Stimulated activated CD4-positive, alpha-beta T cell treated with anti-CD3 and anti-CD28 coated beads, TNF-alpha, amount 100 ng/mL, for 4 hours (primary cell): ENCODE measurements around the gene MED16.
"Not testable (repeated sequence)": the region's sequence is repeated elsewhere in the genome, so short reads cannot be mapped to it uniquely, and the experiment has no call there.

Source experiments
- DNase-seq, 3 experiments: peaks; one replicate each; pipeline ENCODE4 v3.0.0-alpha.2; 2020; ENCODE audit warnings: low read depth in 3 of 3

MED16 gene

DNA sequence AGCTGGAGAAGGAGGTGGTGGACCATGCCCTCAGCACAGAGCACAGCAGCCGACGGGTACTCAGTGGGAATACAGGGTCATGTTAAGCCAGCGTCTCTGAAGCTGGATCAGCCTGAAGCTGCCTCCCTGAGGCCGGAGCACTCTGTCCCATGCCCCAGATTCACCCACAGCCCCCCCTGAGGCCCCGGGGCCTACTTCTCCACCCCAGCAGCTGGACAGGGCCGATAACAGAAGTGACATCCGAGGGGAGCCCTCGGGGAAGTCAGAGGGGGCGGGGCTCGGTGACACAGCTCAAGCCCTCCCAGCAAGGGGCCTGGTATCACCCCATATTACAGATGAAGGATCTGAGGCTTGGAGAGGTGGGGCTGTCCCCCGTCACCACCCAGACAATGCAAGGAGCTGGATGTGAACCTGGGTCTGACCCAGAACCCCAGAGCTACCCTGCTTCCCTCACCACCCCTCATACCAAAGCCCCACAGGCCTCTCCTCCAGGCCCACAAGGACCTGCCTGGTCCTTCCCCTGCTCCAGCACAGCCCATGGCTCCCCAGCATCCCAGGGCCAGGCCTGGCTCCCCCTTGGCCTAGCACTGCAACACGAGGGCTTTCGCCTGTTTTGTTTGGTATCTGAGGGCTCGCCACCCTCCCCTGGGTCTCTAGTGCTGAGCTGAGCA is 14.3 kb upstream of the MED16 start:
- DNase-seq, result no peak

DNA sequence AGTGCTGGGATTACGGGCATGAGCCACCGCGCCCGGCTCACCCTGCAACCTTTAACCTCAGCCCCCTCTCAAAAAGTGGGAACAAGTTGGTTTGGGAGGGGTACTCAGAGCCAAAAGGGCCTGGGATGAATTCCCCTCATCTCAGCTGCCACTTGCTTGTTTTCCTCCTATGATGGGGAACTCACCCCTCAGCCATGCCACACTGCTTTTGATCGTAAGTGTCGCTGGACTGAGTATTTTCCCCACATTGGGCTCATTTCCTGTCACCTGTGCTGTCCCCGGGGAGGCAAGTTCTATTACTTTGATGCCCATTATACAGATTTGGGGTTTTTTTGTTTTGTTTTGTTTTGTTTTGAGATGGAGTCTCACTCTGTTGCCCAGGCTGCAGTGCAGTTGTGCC is 13.5 kb upstream of the MED16 start:
- DNase-seq, result no peak

DNA sequence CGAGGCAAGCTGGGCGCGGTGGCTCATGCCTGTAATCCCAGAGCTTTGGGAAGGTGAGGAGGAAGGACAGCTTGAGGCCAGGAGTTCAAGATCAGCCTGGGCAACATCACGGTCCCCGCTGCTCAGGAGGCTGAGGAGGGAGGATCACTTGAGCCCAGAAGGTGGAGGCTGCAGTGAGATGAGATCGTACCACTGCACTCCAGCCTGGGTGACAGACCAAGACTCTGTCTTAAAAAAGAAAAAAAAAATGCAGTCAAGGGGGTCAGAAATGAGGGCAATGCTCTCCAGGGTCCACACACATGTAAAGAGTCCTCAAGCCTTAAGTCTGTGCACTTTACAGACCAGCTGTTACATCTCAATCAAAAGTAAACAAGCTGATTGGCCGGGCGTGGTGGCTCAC is 11.6 kb upstream of the MED16 start:
- DNase-seq, result no peak

DNA sequence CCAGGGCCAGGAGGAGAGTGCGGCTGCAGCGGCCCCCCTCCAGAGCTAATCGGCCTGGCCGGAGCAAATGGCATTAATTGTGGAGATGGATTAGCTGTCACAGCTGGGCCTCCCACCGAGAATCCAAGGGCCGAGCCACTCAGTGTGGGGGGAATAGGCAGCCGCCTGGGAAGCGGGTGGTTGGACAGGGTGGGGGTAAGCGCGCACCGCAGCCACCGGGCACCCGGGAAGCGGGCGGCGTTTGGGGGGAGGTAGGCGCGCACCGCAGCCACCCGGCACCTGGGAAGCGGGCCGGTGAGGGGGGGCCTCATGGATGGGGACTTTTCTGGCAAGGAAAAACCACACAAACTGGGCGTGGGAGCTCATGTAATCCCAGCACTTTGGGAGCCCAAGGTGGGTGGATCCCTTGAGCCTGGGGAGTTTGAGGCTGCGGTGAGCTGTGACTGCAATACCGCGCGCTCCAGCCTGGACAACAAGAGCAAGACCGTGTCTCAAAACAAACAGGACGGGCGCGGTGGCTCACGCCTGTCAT is 10.3 kb upstream of the MED16 start:
- DNase-seq, result no peak

DNA sequence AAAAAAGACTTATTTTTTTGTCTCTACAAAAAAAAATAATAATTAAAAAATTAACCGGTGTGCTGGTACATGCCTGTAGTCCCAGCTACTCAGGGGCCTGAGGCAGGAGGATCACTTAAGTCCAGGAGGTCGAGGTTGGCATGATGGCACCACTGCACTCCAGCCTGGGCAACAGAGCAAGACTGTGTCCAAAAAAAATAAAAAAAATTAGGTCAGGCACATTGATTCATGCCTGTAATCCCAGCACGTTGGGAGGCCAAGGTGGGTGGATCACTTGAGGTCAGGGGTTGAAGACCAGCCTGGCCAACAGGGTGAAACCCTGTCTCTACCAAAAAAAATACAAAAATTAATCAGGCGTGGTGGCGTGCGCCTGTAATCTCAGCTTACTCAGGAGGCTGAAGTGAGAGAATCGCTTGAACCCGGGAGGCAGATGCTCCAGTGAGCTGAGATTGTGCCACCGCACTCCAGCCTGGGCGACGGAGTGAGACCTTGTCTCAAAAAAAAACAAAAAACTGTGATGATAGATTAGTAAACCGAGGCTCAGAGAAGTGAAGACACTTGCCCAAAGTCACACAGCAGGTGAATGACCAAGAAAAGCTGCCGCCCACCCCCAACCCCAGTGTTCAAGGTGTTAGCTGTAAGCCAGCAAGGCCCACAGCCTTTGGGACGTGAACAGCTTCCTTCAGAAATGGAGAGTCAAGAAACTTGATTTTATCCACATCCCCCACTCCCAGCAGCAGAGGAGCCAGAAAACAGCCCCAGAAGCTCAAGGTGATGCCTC is 9.6 kb upstream of the MED16 start:
- DNase-seq, result no peak

DNA sequence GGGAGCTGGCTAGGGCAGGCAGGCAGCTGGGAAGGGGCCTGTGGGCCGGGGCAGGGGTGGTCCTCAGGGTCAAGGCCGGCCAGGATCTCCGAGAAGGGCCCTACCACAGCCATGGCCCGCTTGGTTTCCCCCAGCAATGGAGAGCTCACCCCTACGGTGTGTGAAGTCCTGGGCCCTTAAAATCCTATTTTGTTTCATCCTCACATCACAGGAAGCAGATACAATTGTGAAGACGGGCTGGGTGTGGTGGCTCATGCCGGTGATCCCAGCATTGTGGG is 9.0 kb upstream of the MED16 start:
- no peak for DNase-seq

DNA sequence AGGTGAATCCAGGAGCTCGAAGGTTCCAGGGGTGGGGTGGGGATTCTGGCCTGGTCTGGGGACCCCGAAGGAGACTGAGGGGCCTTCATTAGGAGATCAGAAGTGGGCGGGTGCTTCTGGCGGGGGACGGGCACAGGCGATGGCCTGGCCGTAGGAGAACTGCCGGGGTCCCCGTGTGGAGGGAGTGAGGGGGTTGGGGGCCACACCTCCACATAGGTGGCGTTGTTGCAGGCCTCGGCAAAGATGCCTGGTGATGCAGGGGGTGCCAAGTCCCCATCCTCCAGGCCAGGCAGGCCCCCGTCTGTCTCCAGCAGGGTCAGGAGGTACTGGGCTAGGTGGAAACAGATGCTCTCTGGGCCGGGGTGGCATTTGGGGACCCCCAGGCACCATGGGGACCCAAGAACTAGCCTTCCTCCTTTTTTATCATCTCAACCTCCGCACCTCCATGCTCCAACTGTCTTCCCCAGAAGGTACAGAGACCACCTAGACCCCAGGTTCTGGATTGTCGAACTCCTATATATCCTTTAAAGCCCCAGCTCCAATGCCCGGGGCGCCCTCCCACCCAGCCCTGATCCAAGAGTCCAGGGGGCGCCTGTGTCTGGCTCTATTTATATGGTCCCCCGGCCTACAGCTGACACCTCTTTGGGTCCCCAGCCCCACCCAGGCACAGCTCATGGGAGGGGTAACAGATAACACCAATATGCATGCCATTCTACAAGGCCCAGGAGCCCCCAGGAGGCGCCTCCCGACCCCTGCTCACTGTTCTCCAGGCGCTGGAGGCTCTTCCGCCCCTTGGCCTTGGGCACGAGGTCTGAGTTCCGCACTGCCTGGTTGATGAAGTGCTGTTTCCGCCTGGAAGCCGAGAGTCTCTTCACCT is 8.5 kb upstream of the MED16 start:
- DNase-seq, result no peak

DNA sequence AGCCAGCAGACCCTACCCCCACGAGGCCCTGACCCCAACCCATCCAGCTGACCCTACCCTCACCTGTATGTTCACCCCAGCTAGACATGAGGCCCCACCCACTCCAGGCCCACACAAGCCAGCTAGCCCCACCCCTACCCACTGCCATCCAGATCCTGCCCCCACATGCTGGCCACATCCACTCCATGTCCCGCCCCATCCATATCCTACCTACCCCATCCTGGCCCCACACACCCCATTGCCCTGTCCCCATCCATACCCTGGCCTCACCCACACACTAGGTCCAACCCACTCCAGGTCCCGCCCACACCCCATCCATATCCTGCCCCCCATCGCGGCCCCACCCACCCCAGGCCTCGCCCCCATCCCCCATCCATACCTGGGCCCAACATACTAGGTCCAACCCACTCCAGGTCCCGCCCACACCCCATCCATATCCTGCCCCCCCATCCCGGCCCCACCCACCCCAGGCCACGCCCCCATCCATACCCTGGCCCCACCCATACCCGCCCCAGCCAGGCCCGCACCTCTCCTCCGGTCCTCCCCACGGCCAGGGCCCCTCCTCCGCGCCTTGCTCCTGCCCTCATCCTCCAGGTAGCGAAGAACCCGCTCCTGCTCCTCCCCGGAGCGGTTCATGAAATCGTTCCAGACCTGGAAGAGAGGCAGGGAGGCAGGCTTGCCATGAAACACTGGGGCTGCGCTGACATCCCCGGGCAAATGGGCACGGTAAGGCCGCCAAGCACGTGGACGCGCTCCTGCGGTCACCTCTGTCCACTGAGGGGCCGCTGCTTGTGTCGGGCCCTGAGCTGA is 7.5 kb upstream of the MED16 start:
- no peak for DNase-seq

DNA sequence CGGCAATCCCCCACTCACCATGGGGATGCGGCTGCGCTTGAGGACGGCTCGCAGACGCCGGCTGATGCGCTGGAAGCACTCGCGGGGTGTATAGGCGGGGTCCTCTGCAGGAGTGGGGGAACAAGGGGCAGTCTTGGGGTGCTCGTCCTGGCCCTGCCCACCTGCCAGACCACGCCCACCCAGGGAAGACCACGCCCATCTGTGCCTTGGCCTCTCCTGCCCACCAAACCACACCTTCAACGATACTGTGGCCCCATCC is 7.0 kb upstream of the MED16 start:
- DNase-seq, result no peak

DNA sequence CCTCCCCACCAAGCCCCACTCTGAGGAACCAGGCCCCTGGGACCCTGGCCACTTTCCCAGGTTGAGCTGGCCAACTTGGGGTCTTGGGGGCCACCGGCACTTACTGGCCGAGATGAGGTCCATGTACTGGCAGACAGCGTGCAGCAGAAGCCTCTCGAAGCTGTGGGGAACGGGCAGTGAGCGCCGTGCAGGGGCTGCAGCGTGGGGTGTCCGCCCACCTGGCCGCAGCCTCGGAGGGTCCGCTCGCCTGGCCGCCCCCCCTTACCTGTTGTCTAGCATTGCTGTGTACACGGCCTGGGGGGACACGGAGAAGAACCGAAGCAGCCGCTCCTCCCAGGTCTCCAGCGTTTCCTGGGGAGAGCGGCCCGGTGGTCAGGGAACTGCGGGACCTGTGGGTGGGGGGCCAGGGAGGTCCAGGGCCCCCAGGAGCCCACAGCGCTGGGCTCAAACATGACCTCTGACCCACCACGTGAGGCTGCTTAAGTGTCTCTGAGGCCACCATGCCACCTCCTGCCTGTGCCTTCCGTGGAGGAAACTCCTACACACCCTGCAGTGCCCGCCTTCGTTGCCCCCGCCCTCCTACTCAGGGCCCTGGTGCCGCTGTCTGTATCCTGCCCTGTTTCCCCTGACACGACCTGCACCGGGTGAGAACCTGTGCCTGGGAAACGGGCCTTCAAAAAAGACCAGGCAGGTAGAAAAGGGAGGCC is 6.5 kb upstream of the MED16 start:
- DNase-seq, result no peak

DNA sequence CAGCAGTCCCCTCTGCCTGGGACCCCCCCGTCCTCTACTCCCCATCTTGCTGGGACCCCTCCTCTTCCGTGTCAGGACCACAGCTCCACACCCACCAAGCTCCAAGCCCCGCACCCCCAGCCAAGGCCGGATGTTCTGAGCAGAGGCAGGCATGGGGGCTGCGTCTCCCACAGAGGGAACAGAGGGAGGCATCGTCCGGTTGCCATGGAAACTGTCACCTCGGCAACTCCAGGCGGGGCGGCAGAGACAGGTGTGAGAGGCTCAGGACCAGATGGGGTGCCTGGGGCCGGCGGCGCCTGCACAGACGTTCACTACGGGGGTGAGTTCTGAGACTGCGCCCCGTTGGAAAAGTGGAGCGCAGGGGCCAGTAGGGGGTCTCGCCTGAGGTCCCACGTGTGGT is 5.7 kb upstream of the MED16 start:
- no peak for DNase-seq

DNA sequence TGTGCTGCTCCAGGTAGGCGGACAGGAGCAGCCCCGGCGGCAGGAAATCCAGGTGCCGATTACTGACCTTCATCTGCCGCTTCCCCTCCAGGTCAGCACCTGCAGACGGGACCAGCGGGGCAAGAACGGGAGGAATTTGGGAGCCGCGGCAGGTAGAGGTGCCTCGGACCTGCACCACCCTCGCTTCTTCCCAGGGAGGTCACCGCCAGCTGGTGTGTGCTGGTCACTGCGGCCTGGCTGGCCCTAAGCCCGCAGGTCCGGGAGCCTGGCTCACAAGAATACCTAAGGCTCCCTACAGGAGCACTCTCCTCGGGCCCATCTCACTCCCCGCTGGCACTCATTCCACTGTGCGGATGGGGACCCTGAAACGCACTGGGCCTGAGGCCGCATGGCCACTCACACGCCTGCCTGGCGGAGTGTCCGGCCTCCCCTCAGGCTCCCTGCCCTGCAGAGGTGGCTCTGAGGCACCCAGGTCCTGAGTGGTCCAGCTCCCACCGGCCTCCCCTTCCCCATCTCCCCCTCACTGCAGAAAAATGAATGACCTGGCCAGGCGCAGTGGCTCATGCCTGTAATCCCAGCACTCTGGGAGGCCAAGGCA is 4.6 kb upstream of the MED16 start:
- no peak for DNase-seq

DNA sequence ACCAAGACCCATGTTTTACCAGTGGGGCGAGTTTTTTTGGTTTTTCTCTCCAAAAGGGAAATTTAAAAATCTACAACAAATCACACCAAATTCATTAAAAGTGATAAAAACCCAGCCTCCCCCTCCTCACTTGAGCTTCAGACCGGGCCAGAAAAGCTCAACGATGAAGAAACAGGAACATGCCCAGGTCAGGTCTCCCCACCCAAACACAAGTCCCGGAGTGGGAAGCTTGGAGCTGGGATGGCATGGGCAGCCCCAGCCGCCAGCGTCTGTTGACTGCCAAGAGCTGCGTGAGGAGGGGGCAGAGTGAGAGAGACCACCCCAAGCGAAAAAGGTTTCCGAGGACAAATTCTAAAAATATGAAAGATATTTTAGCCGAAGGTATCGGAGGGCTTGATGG is 4.0 kb upstream of the MED16 start:
- DNase-seq, result no peak

DNA sequence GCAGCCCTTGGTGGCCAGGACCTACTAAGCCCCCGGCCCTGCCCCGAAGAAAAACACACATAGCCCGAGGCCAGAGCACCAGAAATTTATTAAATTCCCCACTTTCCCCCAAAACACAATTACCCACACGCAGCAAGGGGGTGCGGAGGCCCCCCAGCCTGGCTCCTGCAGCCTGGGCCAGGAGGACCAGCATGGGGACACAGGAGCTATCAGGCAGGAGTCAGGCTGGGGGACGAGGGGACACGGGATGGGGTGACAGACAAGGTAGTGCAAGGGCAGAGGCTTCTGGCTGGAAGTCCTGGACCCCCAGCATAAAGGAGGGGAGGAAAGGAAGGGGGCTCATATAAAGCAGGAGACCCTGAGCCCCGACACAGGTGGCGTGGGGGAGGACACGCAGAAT is 3.4 kb upstream of the MED16 start:
- DNase-seq, result no peak

DNA sequence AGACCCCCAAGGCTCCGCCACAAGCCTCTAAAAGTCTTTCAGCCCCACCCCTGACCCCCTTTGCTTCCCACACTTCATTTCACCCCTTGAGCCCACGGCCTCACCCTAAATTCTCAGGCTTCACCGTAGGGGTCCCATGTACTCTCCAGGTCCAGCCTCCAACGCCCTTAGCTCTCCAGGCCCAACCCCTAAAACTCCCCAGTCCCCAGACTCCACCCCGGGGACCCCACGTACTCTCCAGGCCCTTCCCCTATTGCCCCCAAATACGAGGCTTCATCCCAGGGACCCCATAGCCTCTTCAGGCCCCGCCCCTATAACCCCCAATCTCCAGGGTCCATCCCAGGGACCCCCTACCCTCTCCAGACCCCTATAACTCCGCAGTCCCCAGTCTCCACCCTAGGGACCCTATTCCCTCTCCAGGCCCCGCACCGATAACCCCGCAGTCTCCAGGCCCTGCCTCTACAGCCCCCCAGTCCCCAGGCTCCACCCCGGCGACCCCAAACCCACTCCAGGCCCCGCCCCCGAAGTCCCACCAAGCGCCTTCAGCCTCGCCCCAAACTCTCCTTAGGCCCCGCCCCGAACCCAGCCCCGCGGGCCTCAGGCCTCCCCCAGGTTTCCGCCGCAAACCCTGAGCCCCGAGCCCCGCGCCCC is 619 bp downstream of the MED16 start:
- no peak for DNase-seq

DNA sequence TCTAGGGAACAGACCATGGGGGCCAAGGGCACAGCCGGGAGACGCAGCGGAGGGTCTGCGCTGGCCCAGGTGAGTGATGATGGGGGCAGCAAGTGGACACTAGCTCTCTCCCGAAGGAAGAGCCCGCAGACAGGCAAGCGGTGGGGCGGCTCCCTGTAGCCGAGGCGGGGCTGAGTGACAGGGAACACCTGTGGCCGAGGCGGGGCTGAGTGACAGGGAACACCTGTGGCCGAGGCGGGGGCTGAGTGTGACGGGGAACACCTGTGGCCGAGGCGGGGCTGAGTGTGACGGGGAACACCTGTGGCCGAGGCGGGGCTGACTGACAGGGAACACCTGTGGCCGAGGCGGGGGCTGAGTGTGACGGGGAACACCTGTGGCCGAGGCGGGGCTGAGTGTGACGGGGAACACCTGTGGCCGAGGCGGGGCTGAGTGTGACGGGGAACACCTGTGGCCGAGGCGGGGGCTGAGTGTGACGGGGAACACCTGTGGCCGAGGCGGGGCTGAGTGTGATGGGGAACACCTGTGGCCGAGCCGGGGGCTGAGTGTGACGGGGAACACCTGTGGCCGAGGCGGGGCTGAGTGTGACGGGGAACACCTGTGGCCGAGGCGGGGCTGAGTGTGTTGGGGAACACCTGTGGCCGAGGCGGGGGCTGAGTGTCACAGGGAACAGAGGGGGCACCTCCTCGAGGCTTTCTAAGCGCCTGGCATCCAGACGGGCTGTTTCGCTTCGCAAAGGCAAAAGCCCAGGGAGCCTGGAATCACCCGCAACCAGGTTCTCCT is 1.4 kb downstream of the MED16 start:
- DNase-seq, result not testable (repeated sequence)

DNA sequence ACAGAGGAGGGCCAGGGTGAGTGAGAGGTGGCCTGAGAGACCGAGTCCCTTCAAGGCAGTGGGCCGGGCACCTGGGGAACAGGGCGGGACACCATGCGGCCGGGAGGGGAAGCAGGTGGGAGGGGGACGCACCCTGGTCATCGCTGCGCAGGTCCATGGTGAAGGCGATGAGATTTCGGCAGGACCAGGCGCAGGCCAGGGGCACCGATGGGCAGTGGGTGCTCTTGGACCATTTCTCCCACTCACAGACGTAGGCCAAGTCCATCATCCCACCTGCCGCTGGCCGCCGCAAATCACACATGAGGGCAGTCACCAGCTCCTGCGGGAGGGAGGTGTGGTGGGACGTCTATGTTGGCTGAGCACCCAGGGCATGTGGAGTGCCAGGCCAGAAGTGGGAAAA is 2.2 kb downstream of the MED16 start:
- no peak for DNase-seq

DNA sequence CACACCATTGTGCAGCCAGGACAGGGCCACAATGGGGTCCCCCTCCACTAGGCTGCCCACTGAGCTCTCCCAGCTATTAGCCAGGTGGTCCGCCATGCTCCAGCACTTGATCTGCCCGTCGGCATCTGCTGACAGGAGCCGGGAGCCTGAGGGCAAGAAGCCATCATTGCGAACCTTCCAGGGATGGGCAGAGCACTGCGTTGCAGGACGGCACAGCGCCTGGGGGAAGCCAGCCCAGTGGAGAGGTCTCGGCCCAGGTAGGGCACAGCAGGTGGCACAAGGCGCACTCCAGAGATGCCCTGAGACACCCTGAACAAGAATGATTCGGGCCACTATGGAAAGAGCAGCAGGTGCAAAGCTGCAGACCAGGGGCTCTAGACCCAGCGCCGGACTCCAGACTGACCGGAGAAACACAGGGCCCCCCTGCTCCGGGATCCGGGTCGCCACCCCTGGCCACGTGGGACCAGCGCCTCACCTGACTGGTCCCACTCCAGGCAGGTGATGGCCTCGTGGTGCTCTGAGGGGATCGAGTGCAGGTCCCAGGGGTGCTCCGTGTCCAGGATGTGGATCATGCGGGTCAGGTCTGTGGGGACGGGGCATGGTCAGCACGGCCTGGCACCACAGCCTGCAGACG is 3.2 kb downstream of the MED16 start:
- no peak for DNase-seq
